GM21529 (cell line): ENCODE data around the gene LTBP4.
A peak's percentile ranks its signal among the peaks of the same experiment; 100 is the strongest.

Experiments used
- ATAC-seq: cut with Tn5 transposase; IDR thresholded peaks from one replicate; pipeline ENCODE4 v1.9.1; 2021; ENCODE audit not compliant: unreplicated experiment

LTBP4 gene

DNA sequence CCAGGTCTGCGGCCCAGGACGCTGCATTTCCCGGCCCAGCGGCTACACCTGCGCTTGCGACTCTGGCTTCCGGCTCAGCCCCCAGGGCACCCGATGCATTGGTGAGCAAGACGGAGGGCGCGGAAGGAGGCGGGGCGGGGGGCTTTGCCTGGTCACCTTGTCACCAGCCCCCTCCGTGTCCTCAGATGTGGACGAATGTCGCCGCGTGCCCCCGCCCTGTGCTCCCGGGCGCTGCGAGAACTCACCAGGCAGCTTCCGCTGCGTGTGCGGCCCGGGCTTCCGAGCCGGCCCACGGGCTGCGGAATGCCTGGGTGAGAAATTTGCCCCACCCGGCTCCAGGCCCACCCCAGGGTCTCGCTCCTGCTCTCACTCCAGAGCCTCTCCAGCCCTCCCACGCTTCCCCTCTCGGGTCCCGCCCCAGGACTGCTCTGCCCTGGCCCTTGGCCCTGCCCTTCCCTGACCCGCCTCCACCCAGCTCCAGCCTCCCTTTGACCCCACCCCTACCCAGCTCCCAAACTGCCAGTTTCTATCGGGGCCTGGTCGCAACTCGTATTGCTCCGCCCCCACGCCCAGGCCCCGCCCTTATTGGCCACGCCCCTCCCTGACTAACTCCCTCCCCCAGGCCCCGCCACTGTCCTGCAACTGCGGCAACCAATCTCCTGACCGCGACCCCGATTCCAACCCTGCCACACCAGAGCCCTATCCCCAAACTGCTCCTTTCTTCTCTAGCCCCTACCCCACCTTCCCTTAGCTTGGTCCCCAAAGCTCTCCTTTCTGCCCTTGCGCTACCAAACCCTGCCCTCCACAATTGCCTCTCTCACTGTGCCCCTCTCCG is 8.6 kb downstream of the LTBP4 start:
- peak; percentile 50 for ATAC-seq

DNA sequence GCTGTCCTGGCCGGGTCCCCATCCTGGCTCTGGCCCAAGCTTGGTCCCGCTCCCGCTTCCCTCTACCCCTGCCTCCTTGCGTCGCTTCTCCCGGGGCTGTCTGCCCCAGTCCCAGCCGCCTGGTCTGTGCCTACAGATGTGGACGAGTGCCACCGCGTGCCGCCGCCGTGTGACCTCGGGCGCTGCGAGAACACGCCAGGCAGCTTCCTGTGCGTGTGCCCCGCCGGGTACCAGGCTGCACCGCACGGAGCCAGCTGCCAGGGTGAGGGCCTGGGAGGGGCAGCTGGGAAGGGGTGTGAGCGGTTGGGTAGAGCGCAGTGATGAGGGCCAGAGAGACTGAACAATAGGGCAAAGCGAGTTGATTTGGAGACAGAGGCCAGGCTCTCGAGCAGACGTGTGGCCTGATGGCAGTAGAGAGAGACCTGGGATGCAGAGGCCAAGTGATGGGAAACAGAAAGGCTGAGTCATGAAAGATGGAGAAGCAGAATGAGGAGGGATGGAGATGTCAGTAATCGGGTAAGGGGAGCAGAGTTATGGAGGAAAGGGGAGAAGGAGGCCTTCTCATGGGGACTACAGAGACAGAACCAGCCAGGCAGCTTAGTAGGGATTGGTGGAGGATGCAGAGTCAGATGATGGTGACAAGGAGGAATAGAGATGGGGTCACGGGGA is 9.4 kb downstream of the LTBP4 start:
- no peak for ATAC-seq

GRCh38 chr19:40611096-40611495 is 9.9 kb downstream of the LTBP4 start:
- no peak for ATAC-seq

GRCh38 chr19:40611900-40612698 is 10.9 kb downstream of the LTBP4 start:
- no peak for ATAC-seq

GRCh38 chr19:40612831-40613689 is 11.9 kb downstream of the LTBP4 start:
- no peak for ATAC-seq

DNA sequence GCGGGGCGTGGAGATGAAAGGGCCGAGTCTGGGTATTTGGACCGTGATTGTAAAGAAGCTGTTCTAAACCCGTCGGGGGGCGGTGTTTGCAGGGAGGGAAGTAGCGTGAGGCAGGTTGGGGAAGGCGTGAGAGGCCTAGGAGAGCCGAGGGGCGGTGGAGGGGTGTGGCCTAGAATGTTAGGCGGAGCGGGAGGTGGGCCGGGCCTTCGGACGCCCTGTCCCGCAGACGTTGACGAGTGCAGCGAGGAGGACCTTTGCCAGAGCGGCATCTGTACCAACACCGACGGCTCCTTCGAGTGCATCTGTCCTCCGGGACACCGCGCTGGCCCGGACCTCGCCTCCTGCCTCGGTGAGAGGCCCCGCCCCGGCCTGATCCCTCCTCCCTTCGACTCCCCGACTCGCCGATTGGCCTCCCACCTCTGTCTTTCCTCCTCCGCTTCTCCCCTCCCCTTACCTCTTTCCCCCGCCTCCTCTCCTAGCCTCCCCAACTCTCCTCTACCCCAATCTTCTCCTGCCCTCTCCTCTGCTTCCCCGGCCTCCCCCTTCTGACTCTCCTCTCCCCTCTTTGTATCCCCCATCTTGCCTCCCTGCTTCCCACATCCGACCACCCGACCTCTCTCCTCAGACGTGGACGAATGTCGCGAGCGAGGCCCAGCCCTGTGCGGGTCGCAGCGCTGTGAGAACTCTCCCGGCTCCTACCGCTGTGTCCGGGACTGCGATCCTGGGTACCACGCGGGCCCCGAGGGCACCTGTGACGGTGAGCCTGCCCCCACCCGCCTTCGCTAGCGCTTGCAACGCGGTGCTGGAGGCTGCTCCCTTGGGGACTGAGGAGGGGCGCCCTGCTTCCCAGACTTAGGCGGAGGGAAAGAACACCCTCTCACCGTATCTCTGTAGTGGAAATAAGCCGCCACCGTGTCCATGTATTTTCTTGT is 12.8 kb downstream of the LTBP4 start:
- peak; percentile 46 for ATAC-seq

GRCh38 chr19:40614622-40615411 is 13.6 kb downstream of the LTBP4 start:
- no peak for ATAC-seq

- no peak for ATAC-seq
Observed at GRCh38 chr19:40616178-40616577, 15.0 kb downstream of the LTBP4 start.

- no peak for ATAC-seq
Observed at GRCh38 chr19:40616941-40617340, 15.8 kb downstream of the LTBP4 start.

GRCh38 chr19:40617961-40618360 is 16.8 kb downstream of the LTBP4 start:
- no peak for ATAC-seq

DNA sequence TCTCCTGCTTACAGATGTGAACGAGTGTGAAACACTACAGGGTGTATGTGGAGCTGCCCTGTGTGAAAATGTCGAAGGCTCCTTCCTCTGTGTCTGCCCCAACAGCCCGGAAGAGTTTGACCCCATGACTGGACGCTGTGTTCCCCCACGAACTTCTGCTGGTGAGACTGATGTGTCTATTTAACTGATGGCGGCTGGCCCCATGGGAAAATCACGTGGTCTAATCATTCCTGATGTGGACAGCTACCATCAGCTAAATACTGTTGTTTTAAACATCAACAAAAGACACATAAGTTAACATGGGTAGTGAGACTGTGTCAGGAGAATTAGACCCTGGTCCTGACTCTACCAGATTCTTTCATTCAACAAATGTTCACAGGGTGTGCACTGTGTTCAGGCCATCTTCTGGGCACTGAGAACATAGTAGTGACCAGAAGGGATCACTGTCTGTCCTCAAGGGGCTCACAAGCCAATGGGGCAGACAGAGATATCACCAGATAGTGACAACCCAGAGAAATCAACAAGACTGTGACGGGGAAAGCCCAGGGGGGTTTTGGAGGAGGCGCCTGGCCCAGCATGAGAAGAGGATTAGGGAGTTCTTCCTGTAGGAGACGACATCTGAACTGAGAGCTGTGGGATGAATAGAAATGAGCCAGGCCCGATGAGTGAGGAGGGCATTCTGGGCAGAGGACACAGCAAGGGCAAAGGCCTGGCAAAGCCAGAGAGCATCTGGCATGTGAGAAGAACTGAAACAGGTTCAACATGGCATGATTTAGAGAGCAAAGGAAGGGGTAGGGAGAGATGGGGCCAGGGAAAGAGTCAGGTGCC is 18.4 kb downstream of the LTBP4 start:
- ATAC-seq: no peak

DNA sequence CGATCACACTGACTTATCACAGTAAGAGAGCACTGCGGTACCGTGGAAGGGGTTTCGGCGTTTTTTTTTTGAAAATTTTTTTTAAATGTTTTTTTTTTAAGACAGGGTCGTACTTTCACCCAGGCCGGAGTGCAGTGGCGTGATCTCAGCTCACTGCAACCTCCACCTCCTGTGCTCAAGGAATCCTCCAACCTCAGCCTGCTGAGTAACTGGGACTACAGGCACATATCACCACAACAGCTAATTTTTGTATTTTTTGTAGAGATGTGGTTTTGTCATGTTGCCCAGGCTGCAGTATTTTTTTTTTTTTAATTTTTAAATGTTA is 19.0 kb downstream of the LTBP4 start:
- ATAC-seq: no peak

GRCh38 chr19:40621283-40621682 is 20.1 kb downstream of the LTBP4 start:
- no peak for ATAC-seq

DNA sequence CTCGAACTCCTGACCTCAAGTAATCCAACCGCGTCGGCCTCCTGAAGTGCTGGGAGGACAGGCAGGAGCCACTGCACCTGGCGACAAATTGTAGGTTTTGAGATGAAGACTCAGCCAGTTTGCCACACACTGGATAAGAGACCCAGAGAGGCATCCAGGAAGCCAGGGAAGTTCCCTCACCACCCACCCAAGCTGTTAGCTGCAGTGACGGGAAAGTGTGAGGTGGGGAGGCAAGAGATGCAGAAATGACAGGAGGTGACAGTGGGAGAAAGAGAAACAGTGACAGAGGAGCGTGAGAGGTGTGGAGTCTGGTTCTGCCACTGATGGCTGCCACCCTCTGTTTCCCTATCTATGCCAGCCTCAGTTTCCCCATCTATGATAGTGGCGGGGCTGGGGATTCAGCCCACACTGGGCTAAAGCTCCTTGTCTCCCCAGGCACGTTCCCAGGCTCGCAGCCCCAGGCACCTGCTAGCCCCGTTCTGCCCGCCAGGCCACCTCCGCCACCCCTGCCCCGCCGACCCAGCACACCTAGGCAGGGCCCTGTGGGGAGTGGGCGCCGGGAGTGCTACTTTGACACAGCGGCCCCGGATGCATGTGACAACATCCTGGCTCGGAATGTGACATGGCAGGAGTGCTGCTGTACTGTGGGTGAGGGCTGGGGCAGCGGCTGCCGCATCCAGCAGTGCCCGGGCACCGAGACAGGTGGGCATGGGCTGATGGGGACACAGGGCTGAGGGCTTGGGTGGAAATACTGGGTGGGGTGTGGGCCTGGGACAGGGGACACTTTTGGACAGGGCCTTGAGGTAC is 21.0 kb downstream of the LTBP4 start:
- ATAC-seq: no peak

DNA sequence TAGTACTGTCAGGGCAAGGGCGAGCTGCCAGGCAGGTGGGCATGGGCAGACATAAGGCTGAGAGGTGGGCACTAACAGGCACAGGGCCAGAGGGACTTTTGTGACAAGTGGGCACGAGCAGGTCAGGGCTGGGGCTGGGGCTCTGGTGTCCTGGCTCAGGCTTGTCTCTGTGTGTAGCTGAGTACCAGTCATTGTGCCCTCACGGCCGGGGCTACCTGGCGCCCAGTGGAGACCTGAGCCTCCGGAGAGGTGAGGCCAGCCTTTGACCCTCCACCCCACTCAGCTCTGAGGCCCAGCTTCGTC is 21.6 kb downstream of the LTBP4 start:
- ATAC-seq: no peak

DNA sequence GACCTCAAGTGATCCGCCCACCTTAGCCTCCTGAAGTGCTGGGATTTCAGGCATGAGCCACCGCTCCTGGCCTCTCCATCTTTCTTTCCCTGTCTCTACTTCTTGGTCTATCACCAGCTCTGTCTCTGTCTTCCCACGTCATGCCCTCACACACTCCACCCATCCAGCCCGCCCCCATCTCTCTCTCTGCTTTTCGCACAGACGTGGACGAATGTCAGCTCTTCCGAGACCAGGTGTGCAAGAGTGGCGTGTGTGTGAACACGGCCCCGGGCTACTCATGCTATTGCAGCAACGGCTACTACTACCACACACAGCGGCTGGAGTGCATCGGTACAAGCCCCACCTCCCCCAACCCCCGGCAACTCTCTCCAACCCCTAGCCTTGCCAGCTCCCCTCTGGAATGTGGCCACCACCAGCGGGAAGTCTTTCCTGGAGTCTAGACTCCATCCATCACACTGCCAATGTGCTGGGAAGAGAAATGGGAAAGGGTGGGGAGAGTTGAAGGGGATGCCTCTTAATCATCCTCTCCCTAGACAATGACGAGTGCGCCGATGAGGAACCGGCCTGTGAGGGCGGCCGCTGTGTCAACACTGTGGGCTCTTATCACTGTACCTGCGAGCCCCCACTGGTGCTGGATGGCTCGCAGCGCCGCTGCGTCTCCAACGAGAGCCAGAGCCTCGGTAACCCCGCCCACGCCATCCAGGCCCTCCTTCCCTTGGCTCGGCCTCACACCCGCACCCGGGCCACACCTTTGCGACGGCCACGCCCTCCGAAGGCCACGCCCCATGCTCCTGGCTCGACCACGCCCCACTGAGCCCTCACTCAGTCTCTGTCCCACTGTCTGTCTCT is 22.5 kb downstream of the LTBP4 start:
- ATAC-seq: no peak
